Caki2 (cell line): ENCODE results near the gene PAPPA2. TPM values are rescaled to one million over a fixed set of nuclear protein-coding genes. Genes with fewer than 3 reads are reported as not detected.
"Not testable (repeated sequence)": the region's sequence is repeated elsewhere in the genome, so short reads cannot be mapped to it uniquely, and the experiment has no call there.

ENCODE experiments used
- DNase-seq: peaks from one replicate; pipeline ENCODE4 v3.0.0-alpha.2; 2015; ENCODE audit warnings: low read depth
- in situ Hi-C: cut with HindIII; loops from 2 replicates; pipeline ENCODE4 v1.10.0; 2016; ENCODE audit warnings: low sequenced_read_pairs, low pct_unique_long_range_greater_than_20kb, mixed read lengths
- total RNA-seq: library from RNA; depleted of rRNA; stranded (reverse); fragments of >200 nt; shearing (Covaris generic); gene quantifications from 2 replicates; pipeline ENCODE4 v1.2.3, GENCODE V29; 2014; ENCODE audit warnings: low replicate concordance

The PAPPA2 gene
- total RNA-seq, 1 experiment from 2014 or later: not detected

GRCh38 chr1:176701151-176701866, 238.3 kb downstream of the PAPPA2 start:
- no peak for DNase-seq
- in situ Hi-C loops: no loop called here

GRCh38 chr1:176702901-176703300, 239.9 kb downstream of the PAPPA2 start:
- in situ Hi-C loops: no loop called here
- DNase-seq: no peak

- no peak for DNase-seq
- in situ Hi-C loops: no loop called here
These were observed 242.6 kb downstream of the PAPPA2 start for GRCh38 chr1:176705585-176705984.

GRCh38 chr1:176717066-176717750, 254.2 kb downstream of the PAPPA2 start:
- DNase-seq: no peak
- in situ Hi-C loops: no loop called here

DNA sequence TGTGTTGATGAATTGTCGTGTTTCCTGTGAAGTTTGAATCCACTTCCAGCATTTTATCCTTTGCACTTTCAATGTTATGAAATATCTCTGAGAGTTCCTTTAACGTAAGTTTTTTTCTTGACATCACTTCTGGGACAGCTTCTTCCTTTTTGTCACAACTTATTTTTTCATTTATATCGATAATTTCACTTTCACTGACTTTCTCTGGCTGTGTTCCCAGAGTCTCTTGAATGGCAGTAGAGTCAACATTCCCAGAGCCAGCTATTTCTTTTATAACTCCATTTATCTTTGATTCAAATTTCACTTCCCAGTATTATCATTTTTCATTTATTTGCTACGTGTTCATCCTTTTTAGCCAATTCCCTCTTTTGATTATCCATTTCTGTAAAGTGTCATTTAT, 256.5 kb downstream of the PAPPA2 start:
- in situ Hi-C loops: no loop called here

GRCh38 chr1:176720838-176721237, 257.9 kb downstream of the PAPPA2 start:
- in situ Hi-C loops: no loop called here
- DNase-seq: no peak

More for the DNA sequence above, 256.5 kb downstream of the PAPPA2 start:
- DNase-seq: no peak

- in situ Hi-C loops: no loop called here
- DNase-seq: no peak
These were observed 270.7 kb downstream of the PAPPA2 start for GRCh38 chr1:176733661-176734060.

- in situ Hi-C loops: no loop called here
- DNase-seq: no peak
These were observed 272.2 kb downstream of the PAPPA2 start for GRCh38 chr1:176735201-176735600.

GRCh38 chr1:176736015-176736414, 273.0 kb downstream of the PAPPA2 start:
- DNase-seq: no peak
- in situ Hi-C loops: no loop called here

GRCh38 chr1:176741181-176741580, 278.2 kb downstream of the PAPPA2 start:
- in situ Hi-C loops: no loop called here
- no peak for DNase-seq

- in situ Hi-C loops: no loop called here
- DNase-seq: no peak
These were observed 279.3 kb downstream of the PAPPA2 start for GRCh38 chr1:176742322-176742721.

DNA sequence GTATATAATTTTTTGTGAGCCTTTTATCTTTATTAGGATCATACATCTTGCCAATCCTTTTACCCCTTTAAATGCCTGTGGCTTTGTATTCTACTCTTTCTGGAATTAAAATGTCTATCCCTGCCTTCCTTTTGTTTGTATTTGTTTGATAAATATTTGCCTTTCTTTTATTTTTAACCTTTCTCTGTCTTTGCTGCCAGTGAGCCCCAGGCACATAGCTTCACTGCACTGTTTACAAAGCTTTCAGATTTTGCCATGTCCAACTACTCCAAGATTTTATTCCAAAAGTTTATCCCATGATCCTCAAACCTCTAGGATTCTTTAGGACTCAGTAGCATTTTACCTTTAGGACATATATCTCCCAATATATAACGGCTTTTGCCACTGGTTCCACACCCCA, 281.2 kb downstream of the PAPPA2 start:
- in situ Hi-C loops: no loop called here
- no peak for DNase-seq

DNA sequence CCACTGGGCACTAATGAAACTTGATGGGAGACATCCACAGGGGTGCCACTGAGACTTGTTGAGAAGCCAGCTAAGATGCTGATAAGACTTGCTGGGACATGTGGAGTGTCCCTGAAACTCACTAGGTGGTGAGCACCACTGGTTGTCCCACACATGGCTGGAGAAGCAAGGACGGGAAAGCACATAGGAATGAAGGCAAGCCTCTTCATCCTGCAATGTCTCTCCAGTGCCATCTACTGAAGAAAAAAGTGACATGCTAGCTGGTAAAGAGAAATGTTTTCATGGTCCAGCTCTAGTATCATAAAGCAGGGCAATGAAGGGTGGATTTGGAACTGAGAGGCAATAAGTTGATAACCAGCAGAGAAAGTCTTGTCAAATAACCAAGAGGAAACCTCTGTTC, 283.0 kb downstream of the PAPPA2 start:
- DNase-seq: peak; percentile 28
- in situ Hi-C loops: no loop called here

DNA sequence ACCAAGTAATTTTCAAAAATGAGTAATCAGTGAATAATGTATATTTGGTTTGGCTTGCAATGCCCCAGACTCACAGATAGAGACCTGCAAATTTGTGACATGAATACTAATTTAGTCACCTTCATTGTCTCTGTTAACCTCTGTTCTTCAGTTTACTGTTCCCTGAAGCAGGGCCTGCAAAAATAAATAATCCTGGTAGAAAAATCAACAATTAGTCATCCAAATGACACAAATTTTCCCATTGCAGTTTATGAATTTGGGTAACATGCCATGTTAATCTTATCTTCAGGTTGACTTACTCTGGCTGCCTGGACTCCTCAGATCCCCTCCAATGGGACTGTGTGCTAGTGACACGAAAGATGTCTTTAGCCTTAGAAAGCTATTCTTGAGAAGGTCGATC, 289.5 kb downstream of the PAPPA2 start:
- in situ Hi-C loops: no loop called here

GRCh38 chr1:176754676-176755075, 291.7 kb downstream of the PAPPA2 start:
- in situ Hi-C loops: no loop called here
- no peak for DNase-seq

More for the DNA sequence above, 289.5 kb downstream of the PAPPA2 start:
- DNase-seq: peak; percentile 11

DNA sequence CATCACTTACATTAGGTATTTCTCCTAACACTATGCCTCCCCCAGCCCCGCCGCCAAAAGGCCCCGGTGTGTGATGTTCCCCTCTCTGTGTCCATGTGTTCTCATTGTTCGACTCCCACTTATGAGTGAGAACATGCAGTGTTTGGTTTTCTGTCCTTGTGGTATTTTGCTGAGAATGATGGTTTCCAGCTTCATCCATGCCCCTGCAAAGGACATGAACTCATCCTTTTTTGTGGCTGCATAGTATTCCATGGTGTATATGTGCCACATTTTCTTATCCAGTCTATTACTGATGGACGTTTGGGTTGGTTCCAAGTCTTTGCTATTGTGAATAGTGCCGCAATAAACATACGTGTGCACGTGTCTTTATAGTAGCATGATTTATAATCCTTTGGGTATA, 293.8 kb downstream of the PAPPA2 start:
- in situ Hi-C loops, DNase-seq: not testable (repeated sequence)

DNA sequence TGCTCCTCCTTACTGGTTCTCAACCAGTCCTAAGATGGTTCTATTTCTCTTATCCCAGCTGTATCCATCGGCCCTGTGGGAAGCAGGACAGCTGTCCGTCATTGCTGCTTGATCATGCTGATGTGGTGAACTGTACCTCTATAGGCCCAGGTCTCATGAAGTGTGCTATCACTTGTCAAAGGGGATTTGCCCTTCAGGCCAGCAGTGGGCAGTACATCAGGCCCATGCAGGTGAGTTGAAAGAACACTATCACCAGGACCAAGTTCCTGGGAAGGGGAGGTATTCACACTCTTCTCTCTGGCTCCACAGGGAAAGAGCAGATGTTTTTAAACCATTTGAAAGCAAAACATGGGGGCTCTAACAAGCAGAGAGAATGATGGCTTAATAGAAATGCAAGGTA, 302.6 kb downstream of the PAPPA2 start:
- in situ Hi-C loops: no loop called here
- no peak for DNase-seq

- no peak for DNase-seq
- in situ Hi-C loops: no loop called here
These were observed 303.8 kb downstream of the PAPPA2 start for GRCh38 chr1:176766779-176767178.

DNA sequence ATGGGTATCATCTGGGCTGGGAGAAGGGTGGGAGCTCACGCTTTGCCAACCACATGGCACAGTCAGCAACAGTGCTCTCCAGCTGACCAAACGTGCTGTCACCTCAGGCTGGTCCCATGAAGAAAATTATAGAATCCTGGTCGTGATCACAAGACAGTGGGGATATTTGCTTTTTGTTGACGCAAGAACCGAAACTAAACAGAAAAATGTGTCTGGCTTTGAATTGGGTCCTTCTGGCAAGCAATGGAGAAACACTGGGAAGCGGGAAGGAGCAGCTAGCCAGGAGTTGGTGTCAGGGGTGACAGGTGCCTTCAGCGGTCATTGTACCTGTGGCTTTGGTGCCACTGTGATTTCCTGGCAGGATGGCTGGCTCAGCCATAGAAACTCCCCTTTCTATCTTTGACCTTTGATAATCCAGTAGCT, 304.8 kb downstream of the PAPPA2 start:
- no peak for DNase-seq
- in situ Hi-C loops: no loop called here

GRCh38 chr1:176768532-176768931, 305.6 kb downstream of the PAPPA2 start:
- in situ Hi-C loops: no loop called here
- DNase-seq: no peak
